ENCODE data around the gene ELL2. TPM values are rescaled to one million over a fixed set of nuclear protein-coding genes. Genes with fewer than 3 reads are reported as not detected.
A peak's percentile ranks its signal among the peaks of the same experiment; 100 is the strongest.

Gene ELL2
- total RNA-seq, 1 donor from 2014 or later, result 52.1 TPM

DNA sequence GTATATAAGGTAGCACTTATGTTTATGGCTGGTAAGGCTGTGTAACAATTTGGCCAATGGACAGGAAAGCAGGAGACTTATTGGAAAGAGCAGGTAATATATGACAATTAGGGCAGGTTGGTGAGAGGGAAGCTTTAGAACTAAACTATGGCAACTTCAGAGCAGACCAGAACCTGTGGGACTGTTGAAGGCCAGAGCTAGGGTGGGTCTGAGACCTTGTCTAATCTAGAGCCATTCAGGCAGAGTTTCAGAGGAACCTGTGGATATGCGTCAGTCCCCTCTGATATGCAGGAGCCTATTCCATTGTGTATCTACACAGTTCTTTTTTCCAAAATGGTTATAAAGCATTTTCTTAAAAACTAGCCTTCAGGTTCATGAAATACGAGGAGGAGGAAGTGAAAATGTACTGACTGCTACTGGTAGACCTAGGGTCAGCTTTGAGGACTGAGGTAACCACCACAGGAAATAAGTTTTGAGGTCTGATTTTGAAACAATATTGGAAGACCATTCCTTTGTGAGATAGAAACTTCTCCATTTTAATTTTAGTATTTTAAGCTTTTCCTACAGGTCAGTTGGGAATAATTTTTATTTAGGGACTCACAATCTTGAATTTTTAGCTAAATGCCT, 37.6 kb downstream of the ELL2 start:
- intact Hi-C loops (cut with DNase I), result no loop called here
- Histone ChIP-seq H3K4me3 (no peak overlapping the region), H3K27ac (no peak overlapping the region), H3K36me3 (no peaks in the 10 kb centered on the region), H3K9me3 (no peaks in the 10 kb centered on the region), H3K27me3 (no peaks in the 10 kb centered on the region), H3K4me1 (peaks cover 21% of the 10 kb centered on the region)
- no peak for DNase-seq
- TF ChIP-seq CTCF (IDR thresholded peaks at IDR 0.05), result no peak
- peak; percentile 74 for ATAC-seq

GRCh38 chr5:95922798-95923197, 38.9 kb downstream of the ELL2 start:
- H3K9me3 ChIP-seq, result no peaks in the 10 kb centered on the region
- H3K27ac ChIP-seq, result no peak overlapping the region
- ATAC-seq, result no peak
- H3K4me3 ChIP-seq, result no peak overlapping the region
- H3K4me1 ChIP-seq, result peaks cover 25% of the 10 kb centered on the region
- intact Hi-C loops (cut with DNase I), result no loop called here
- TF ChIP-seq CTCF (IDR thresholded peaks at IDR 0.05), result no peak
- no peaks in the 10 kb centered on the region for H3K27me3 ChIP-seq
- no peaks in the 10 kb centered on the region for H3K36me3 ChIP-seq
- DNase-seq, result no peak

DNA sequence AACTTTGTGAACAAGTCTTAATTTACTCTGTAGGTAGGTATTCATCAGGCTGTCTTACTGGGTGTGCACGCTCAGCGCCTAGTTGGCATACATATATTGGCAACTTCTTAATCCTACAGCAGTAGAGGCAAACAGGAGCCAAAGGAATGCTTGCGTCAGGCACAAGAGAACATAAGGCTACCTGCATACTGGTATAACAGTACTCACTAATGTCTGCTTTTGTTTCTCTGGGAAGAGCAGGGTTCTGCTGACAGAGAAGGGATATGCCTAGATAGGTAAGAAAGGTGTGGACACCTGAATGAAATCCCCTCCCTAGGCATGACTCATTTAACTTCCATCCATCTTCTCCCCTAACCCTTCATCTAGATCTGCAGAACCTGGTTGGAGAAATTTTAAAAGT, 40.1 kb downstream of the ELL2 start:
- Histone ChIP-seq H3K4me1 (peaks cover 30% of the 10 kb centered on the region), H3K27ac (no peak overlapping the region), H3K4me3 (no peak overlapping the region), H3K27me3 (no peaks in the 10 kb centered on the region), H3K36me3 (no peaks in the 10 kb centered on the region), H3K9me3 (no peaks in the 10 kb centered on the region)
- intact Hi-C loops (cut with DNase I), result no loop called here
- DNase-seq, result no peak
- TF ChIP-seq CTCF (IDR thresholded peaks at IDR 0.05), result no peak
- no peak for ATAC-seq

DNA sequence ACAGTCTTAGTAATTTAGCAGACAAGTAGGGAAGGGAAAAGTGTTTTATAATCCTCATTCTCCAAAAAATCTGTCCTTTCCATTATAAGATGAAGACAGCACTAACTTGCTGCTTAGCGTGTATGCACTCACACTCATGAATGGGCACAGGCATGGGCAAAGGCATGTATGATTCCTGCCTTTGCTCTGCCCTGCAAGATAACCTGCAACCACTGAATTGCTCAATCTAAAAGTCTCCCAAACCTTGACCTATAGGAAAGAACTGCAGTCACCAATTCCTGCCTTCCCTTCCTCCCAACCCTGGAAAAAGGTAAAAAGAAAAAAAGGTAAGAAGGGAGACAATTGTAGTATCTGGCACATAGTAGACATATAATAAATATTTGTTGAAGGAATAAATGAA, 40.8 kb downstream of the ELL2 start:
- no peak overlapping the region for H3K27ac ChIP-seq
- H3K27me3 ChIP-seq, result no peaks in the 10 kb centered on the region
- H3K4me1 ChIP-seq, result peaks cover 34% of the 10 kb centered on the region
- ATAC-seq (no peak), DNase-seq (no peak)
- H3K36me3 ChIP-seq, result no peaks in the 10 kb centered on the region
- no peak overlapping the region for H3K4me3 ChIP-seq
- no peak for TF ChIP-seq CTCF (IDR thresholded peaks at IDR 0.05)
- no peaks in the 10 kb centered on the region for H3K9me3 ChIP-seq
- intact Hi-C loops (cut with DNase I), result no loop called here

DNA sequence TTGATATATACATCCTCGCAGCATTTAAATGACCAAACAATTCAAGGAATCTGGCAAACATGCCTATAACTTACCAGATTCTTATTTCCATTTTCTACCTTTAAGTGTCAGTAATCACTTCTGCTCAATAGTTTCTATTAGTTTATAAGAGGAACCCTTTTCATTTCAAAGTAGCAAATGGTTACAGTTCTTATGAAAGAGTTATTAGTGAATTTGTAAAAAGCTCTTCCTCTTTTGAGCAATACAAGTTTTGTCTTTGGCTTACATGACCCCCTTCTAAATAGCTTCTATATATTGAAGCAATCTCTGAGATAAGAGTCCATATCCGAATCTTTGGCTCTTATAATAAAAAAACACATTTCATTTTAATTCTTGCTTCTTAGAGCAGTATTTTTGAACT, 42.0 kb downstream of the ELL2 start:
- peaks cover 22% of the 10 kb centered on the region for H3K4me1 ChIP-seq
- no peak for DNase-seq
- no peaks in the 10 kb centered on the region for H3K9me3 ChIP-seq

More for the DNA sequence above, 42.0 kb downstream of the ELL2 start:
- no peak overlapping the region for H3K4me3 ChIP-seq
- TF ChIP-seq CTCF (IDR thresholded peaks at IDR 0.05), result no peak
- intact Hi-C loops (cut with DNase I), result no loop called here
- no peak for ATAC-seq
- H3K27me3 ChIP-seq, result no peaks in the 10 kb centered on the region
- H3K36me3 ChIP-seq, result no peaks in the 10 kb centered on the region
- H3K27ac ChIP-seq, result no peak overlapping the region
